ENCODE measurements around the gene RCOR1. TPM values are rescaled to one million over a fixed set of nuclear protein-coding genes. Genes with fewer than 3 reads are reported as not detected.
"Not testable (repeated sequence)": the region's sequence is repeated elsewhere in the genome, so short reads cannot be mapped to it uniquely, and the experiment has no call there.

The RCOR1 gene
- total RNA-seq, 3 donors from 2014 or later: 29.4 to 31.3 (median 29.5) TPM

DNA sequence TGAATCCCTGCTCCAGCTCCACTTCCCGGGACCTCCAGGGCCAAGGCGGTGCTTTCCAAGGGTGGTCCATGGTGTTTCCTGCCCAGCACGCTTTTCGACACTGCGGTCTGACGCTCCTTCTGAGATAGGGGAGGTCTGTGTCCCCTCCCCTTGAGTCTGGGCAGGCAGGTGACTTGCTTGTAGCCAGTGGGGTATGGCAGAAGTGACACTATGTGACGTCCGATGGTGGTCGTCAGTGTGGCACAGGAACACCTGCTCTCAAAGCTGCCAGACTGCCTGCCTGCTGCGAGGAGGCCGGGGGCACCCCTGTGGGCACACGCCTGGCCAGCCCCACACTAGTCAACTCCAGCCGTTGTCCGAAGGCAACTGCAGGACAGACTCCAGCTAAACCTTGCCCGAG lies 168.8 kb downstream of the RCOR1 start:
- ATAC-seq (no peak), DNase-seq (no peak)
- TF ChIP-seq, protein P1, sequence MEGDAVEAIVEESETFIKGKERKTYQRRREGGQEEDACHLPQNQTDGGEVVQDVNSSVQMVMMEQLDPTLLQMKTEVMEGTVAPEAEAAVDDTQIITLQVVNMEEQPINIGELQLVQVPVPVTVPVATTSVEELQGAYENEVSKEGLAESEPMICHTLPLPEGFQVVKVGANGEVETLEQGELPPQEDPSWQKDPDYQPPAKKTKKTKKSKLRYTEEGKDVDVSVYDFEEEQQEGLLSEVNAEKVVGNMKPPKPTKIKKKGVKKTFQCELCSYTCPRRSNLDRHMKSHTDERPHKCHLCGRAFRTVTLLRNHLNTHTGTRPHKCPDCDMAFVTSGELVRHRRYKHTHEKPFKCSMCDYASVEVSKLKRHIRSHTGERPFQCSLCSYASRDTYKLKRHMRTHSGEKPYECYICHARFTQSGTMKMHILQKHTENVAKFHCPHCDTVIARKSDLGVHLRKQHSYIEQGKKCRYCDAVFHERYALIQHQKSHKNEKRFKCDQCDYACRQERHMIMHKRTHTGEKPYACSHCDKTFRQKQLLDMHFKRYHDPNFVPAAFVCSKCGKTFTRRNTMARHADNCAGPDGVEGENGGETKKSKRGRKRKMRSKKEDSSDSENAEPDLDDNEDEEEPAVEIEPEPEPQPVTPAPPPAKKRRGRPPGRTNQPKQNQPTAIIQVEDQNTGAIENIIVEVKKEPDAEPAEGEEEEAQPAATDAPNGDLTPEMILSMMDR (IDR thresholded peaks at IDR 0.05): no peak
- no peaks in the 10 kb centered on the region for H3K4me1 ChIP-seq (ENCODE audit: low read depth)
- H3K36me3 ChIP-seq (ENCODE audit: low read depth): no peaks in the 10 kb centered on the region
- intact Hi-C loops (cut with DNase I, micrococcal nuclease): no loop called here
- no peak overlapping the region for H3K4me3 ChIP-seq
- no peaks in the 10 kb centered on the region for H3K9me3 ChIP-seq

DNA sequence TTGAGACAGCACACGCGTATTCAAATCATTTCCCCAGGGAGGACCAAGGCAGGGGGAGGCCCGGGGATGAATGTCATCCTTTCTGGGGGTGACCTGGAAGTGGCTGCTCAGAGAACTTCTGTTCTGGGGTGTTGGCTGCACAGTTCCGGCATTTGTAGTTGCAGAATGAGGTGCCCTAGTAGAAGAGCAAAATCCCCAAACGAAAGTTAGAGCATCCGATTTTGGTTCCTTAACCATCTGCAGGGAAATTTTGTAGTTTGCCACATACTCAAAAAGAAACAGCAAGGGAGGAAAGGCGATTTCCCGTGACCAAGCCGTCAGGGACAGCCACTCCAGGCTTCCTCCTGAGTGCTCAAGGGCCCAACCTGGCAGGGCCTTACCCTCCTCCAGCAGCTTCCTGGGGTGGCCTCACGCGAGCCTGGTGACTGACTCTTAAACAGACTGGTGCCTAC lies 171.8 kb downstream of the RCOR1 start:
- ATAC-seq: peak; percentile 27

DNA sequence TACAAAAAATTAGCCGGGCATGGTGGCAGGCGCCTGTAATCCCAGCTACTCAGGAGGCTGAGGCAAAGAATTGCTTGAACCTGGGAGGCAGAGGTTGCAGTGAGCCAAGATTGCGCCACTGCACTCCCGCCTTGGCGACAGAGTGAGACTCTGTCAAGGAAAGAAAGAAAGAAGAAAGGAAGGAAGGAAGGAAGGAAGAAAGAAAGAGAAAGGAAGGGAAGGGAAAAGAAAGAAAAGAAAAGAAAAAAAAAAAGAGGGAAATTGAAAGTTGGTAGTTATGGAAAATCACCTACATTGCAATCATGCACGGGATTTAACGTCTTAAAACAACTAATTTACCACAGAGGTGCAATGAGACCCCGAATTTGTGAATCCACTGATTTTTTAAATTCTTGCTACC lies 173.3 kb downstream of the RCOR1 start:
- H3K9me3 ChIP-seq; DNase-seq; intact Hi-C loops (cut with DNase I, micrococcal nuclease); H3K4me3 ChIP-seq; H3K4me1 ChIP-seq (ENCODE audit: low read depth); H3K36me3 ChIP-seq (ENCODE audit: low read depth); ATAC-seq: not testable (repeated sequence)

More for the DNA sequence above, 171.8 kb downstream of the RCOR1 start:
- H3K4me3 ChIP-seq: no peak overlapping the region
- H3K9me3 ChIP-seq: no peaks in the 10 kb centered on the region
- no peak for DNase-seq
- no peaks in the 10 kb centered on the region for H3K4me1 ChIP-seq (ENCODE audit: low read depth)
- intact Hi-C loops (cut with DNase I, micrococcal nuclease): no loop called here
- H3K36me3 ChIP-seq (ENCODE audit: low read depth): no peaks in the 10 kb centered on the region
- TF ChIP-seq, protein P1 (IDR thresholded peaks at IDR 0.05): no peak

DNA sequence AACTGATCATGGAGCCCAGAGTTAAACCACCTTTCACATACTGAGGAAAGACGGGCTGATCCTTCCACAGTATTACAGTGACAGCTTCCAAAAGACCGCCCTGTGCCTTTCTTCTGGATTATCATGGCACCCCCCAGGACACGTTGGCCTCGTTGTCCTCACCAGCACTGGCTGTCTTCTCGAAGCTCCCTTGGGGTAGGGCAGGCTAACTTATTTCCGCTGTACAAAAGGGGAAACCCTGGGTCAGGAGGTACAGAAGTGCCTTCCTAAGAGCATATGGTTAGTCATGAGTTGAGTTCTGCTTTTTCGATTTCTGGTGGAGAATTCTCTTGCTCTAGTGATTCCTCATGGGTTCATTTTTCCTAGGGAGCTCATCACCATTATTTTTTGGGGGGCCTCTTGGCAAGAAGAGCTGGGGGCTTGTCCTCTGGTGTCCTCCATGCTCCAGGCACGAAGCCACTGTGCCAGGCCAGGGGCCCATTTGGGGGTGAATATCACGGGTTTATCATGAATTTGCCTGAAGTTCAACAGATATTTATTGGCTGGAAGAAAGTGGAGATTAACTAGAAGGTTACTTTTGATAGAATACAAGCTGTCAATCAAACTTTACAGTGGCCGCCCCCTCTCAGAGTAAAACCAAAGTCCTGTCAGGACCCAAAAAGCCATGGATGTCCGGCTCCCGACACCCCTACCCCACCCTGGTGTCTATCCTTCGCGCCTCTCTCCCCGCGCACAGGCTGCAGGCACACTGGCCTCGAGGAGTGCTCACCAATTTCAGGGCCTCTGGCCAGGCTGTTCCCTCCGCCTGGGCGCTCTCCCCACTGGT lies 176.0 kb downstream of the RCOR1 start:
- peak; percentile 79 for ATAC-seq
- H3K9me3 ChIP-seq: no peaks in the 10 kb centered on the region
- TF ChIP-seq, protein P1 (IDR thresholded peaks at IDR 0.05): no peak
- no peaks in the 10 kb centered on the region for H3K36me3 ChIP-seq (ENCODE audit: low read depth)
- no peaks in the 10 kb centered on the region for H3K4me1 ChIP-seq (ENCODE audit: low read depth)
- DNase-seq: peak in 1 of 3 donors; percentile 44
- H3K4me3 ChIP-seq: no peak overlapping the region
- intact Hi-C loops (cut with DNase I, micrococcal nuclease): no loop called here

DNA sequence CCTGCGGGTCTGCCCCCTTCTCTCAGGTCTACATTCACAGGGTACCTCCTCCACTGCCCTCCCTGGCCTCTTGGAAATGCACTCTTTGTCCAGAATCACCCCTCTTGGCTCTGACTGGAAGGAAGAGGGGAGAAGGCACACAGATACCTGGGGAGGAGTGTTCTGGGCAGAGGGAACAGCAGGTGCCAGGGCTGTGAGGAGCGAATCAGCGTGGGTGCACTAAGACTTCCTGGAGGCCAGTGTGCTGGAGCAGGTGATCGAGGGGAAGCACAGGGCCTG lies 176.5 kb downstream of the RCOR1 start:
- ATAC-seq (no peak), DNase-seq (peak in 1 of 3 donors; percentile 29)
- intact Hi-C loops (cut with DNase I, micrococcal nuclease): no loop called here

More for the DNA sequence above, 176.5 kb downstream of the RCOR1 start:
- Histone ChIP-seq H3K4me3 (no peak overlapping the region), H3K36me3 (ENCODE audit: low read depth) (no peaks in the 10 kb centered on the region), H3K4me1 (ENCODE audit: low read depth) (no peaks in the 10 kb centered on the region), H3K9me3 (no peaks in the 10 kb centered on the region)
- TF ChIP-seq, protein P1 (IDR thresholded peaks at IDR 0.05): no peak
